Measurements from ENCODE around the gene ATF4.

DNA sequence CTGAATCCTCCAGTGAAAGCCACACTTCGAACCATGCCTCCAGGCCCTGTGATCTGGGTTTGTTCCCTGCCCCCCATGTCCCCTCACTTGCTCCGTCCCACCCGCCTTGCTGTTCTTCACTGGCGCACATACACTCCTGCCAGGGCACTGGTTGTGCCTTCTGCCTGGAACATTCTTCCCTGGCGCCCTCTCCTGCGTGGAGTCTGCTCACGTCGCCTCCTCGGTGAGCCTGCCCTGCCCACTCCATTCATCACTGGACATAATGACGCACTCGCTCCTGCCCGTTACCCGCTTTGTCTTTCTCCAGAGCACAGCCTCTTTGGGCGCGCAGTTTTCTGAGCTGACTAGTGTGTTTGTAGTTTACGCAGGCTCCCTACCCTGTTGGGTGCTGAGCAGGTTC is 39.3 kb upstream of the ATF4 start:
- TF ChIP-seq, protein P1, sequence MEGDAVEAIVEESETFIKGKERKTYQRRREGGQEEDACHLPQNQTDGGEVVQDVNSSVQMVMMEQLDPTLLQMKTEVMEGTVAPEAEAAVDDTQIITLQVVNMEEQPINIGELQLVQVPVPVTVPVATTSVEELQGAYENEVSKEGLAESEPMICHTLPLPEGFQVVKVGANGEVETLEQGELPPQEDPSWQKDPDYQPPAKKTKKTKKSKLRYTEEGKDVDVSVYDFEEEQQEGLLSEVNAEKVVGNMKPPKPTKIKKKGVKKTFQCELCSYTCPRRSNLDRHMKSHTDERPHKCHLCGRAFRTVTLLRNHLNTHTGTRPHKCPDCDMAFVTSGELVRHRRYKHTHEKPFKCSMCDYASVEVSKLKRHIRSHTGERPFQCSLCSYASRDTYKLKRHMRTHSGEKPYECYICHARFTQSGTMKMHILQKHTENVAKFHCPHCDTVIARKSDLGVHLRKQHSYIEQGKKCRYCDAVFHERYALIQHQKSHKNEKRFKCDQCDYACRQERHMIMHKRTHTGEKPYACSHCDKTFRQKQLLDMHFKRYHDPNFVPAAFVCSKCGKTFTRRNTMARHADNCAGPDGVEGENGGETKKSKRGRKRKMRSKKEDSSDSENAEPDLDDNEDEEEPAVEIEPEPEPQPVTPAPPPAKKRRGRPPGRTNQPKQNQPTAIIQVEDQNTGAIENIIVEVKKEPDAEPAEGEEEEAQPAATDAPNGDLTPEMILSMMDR (IDR thresholded peaks at IDR 0.05; ENCODE audit: insufficient read depth, low read depth, low read length) = no peak
- no peak for TF ChIP-seq EZH2 (IDR thresholded peaks at IDR 0.05; ENCODE audit: insufficient read depth, low read length)
